Effector memory CD8-positive, alpha-beta T cell (primary cell): ENCODE measurements around the gene TLE5.
"Not testable (repeated sequence)": the region's sequence is repeated elsewhere in the genome, so short reads cannot be mapped to it uniquely, and the experiment has no call there.

ENCODE experiments used
- ATAC-seq: fragments of 150-1000 bp; cut with Tn5 transposase; replicated peaks from 2 replicates; pipeline ENCODE4 v1.10.0; 2021; ENCODE audit warnings: mild to moderate bottlenecking, moderate library complexity
- DNase-seq, 3 experiments: peaks; one replicate each; pipeline ENCODE4 v3.0.0; 2021
- H3K27ac Mint-ChIP-seq, 2 donors: one replicate each; pipeline ENCODE4 v1.8.0; 2022; ENCODE audit warnings: mild to moderate bottlenecking in 2 of 2, mixed read lengths in 2 of 2, moderate library complexity in 2 of 2
- H3K27me3 Mint-ChIP-seq, 2 donors: one replicate each; pipeline ENCODE4 v1.8.0; 2022; ENCODE audit warnings: mixed read lengths in 2 of 2
- H3K36me3 Mint-ChIP-seq: one replicate; pipeline ENCODE4 v1.8.0; 2022; ENCODE audit warnings: mild to moderate bottlenecking, moderate library complexity, mixed read lengths; ENCODE audit not compliant: insufficient read depth
- H3K4me1 Mint-ChIP-seq, 2 donors: one replicate each; pipeline ENCODE4 v1.8.0; 2022; ENCODE audit warnings: low read depth in 2 of 2, mixed read lengths in 2 of 2
- H3K4me3 Mint-ChIP-seq, 2 donors: one replicate each; pipeline ENCODE4 v1.8.0; 2022; ENCODE audit warnings: mild to moderate bottlenecking in 2 of 2, mixed read lengths in 2 of 2, moderate library complexity in 2 of 2
- H3K9me3 Mint-ChIP-seq, 2 donors: one replicate each; pipeline ENCODE4 v1.8.0; 2022; ENCODE audit warnings: mixed read lengths in 2 of 2

The TLE5 gene

GRCh38 chr19:3041327-3041726 is 21.0 kb downstream of the TLE5 start:
- no peak overlapping the region for H3K27ac Mint-ChIP-seq
- DNase-seq (no peak), ATAC-seq (no peak)
- peaks cover 6 to 16% of the 10 kb centered on the region in 2 donors for H3K4me1 Mint-ChIP-seq
- H3K36me3 Mint-ChIP-seq: peaks cover 11% of the 10 kb centered on the region
- no peaks in the 10 kb centered on the region for H3K27me3 Mint-ChIP-seq
- no peaks in the 10 kb centered on the region for H3K9me3 Mint-ChIP-seq
- H3K4me3 Mint-ChIP-seq: no peak overlapping the region

GRCh38 chr19:3039641-3040077 is 22.6 kb downstream of the TLE5 start:
- peak overlapping the region in 1 of 2 donors; percentile 8 for H3K4me3 Mint-ChIP-seq
- H3K4me1 Mint-ChIP-seq: peaks cover 20 to 27% of the 10 kb centered on the region in 2 donors
- ATAC-seq: no peak
- H3K27me3 Mint-ChIP-seq: peaks cover 0 to under 1% of the 10 kb centered on the region in 2 donors
- no peaks in the 10 kb centered on the region for H3K9me3 Mint-ChIP-seq
- DNase-seq: no peak
- H3K36me3 Mint-ChIP-seq: peaks cover 25% of the 10 kb centered on the region
- no peak overlapping the region for H3K27ac Mint-ChIP-seq

- H3K4me1 Mint-ChIP-seq: peaks cover 25 to 32% of the 10 kb centered on the region in 2 donors
- ATAC-seq: no peak
- no peaks in the 10 kb centered on the region for H3K9me3 Mint-ChIP-seq
- DNase-seq: no peak
- peaks cover 26% of the 10 kb centered on the region for H3K36me3 Mint-ChIP-seq
- H3K4me3 Mint-ChIP-seq: no peak overlapping the region
- H3K27ac Mint-ChIP-seq: no peak overlapping the region
- H3K27me3 Mint-ChIP-seq: peaks cover 0 to 6% of the 10 kb centered on the region in 2 donors
Observed at GRCh38 chr19:3039125-3039524, 23.2 kb downstream of the TLE5 start.

GRCh38 chr19:3038214-3038613 is 24.1 kb downstream of the TLE5 start:
- H3K36me3 Mint-ChIP-seq: peaks cover 26% of the 10 kb centered on the region
- H3K4me1 Mint-ChIP-seq: peaks cover 25 to 33% of the 10 kb centered on the region in 2 donors
- no peak overlapping the region for H3K4me3 Mint-ChIP-seq
- DNase-seq (no peak), ATAC-seq (no peak)
- no peaks in the 10 kb centered on the region for H3K9me3 Mint-ChIP-seq
- H3K27me3 Mint-ChIP-seq: peaks cover 0 to 10% of the 10 kb centered on the region in 2 donors
- no peak overlapping the region for H3K27ac Mint-ChIP-seq

- H3K36me3 Mint-ChIP-seq: peaks cover 26% of the 10 kb centered on the region
- not testable (repeated sequence) for ATAC-seq, H3K9me3 Mint-ChIP-seq, H3K27me3 Mint-ChIP-seq, DNase-seq
- peak overlapping the region; percentile 90 to 94 for H3K4me3 Mint-ChIP-seq
- peaks cover 27 to 31% of the 10 kb centered on the region in 2 donors for H3K4me1 Mint-ChIP-seq
- peak overlapping the region; percentile 97 to 98 for H3K27ac Mint-ChIP-seq
Observed at GRCh38 chr19:3036977-3037544, 25.2 kb downstream of the TLE5 start.

GRCh38 chr19:3036119-3036976 is 25.9 kb downstream of the TLE5 start:
- DNase-seq: peak; percentile 65 to 76 (median 69)
- H3K27me3 Mint-ChIP-seq: peaks cover 0 to 10% of the 10 kb centered on the region in 2 donors
- peak; percentile 48 for ATAC-seq
- peaks cover 27 to 29% of the 10 kb centered on the region in 2 donors for H3K4me1 Mint-ChIP-seq
- H3K9me3 Mint-ChIP-seq: no peaks in the 10 kb centered on the region
- peak overlapping the region; percentile 97 to 98 for H3K27ac Mint-ChIP-seq
- H3K4me3 Mint-ChIP-seq: peak overlapping the region; percentile 90 to 94
- peaks cover 26% of the 10 kb centered on the region for H3K36me3 Mint-ChIP-seq

GRCh38 chr19:3035542-3036118 is 26.7 kb downstream of the TLE5 start:
- ATAC-seq (peak; percentile 92), DNase-seq (peak; percentile 93 to 94 (median 93))
- Mint-ChIP-seq H3K27ac (peak overlapping the region; percentile 97 to 98), H3K4me1 (peaks cover 27 to 29% of the 10 kb centered on the region in 2 donors), H3K36me3 (peaks cover 26% of the 10 kb centered on the region), H3K9me3 (no peaks in the 10 kb centered on the region), H3K4me3 (peak overlapping the region; percentile 90 to 94), H3K27me3 (peaks cover 0 to 10% of the 10 kb centered on the region in 2 donors)

GRCh38 chr19:3034656-3035541 is 27.4 kb downstream of the TLE5 start:
- Mint-ChIP-seq H3K4me1 (peaks cover 27 to 32% of the 10 kb centered on the region in 2 donors), H3K9me3 (no peaks in the 10 kb centered on the region), H3K36me3 (peaks cover 26% of the 10 kb centered on the region), H3K27ac (peak overlapping the region; percentile 97 to 98), H3K27me3 (peaks cover 0 to 10% of the 10 kb centered on the region in 2 donors), H3K4me3 (peak overlapping the region; percentile 90 to 94)
- ATAC-seq (peak; percentile 12), DNase-seq (peak in 1 of 3 experiments; percentile 28)

- H3K4me3 Mint-ChIP-seq: peak overlapping the region; percentile 90 to 94
- ATAC-seq (no peak), DNase-seq (no peak)
- peaks cover 0 to 10% of the 10 kb centered on the region in 2 donors for H3K27me3 Mint-ChIP-seq
- peaks cover 26% of the 10 kb centered on the region for H3K36me3 Mint-ChIP-seq
- H3K27ac Mint-ChIP-seq: peak overlapping the region in 1 of 2 donors; percentile 98
- peaks cover 27 to 29% of the 10 kb centered on the region in 2 donors for H3K4me1 Mint-ChIP-seq
- H3K9me3 Mint-ChIP-seq: no peaks in the 10 kb centered on the region
Observed at GRCh38 chr19:3034406-3034655, 28.0 kb downstream of the TLE5 start.

GRCh38 chr19:3033595-3034405 is 28.5 kb downstream of the TLE5 start:
- Mint-ChIP-seq H3K27me3 (peaks cover 0 to 10% of the 10 kb centered on the region in 2 donors), H3K4me1 (peaks cover 27 to 28% of the 10 kb centered on the region in 2 donors), H3K4me3 (peak overlapping the region; percentile 90 to 94), H3K9me3 (no peaks in the 10 kb centered on the region), H3K27ac (peak overlapping the region in 1 of 2 donors; percentile 52), H3K36me3 (peaks cover 26% of the 10 kb centered on the region)
- no peak for DNase-seq
- no peak for ATAC-seq

GRCh38 chr19:3031607-3031867 is 30.8 kb downstream of the TLE5 start:
- Mint-ChIP-seq H3K36me3 (peaks cover 21% of the 10 kb centered on the region), H3K9me3 (no peaks in the 10 kb centered on the region), H3K27ac (peak overlapping the region in 1 of 2 donors; percentile 17), H3K4me3 (no peak overlapping the region), H3K27me3 (peaks cover 0 to 10% of the 10 kb centered on the region in 2 donors), H3K4me1 (peaks cover 31 to 32% of the 10 kb centered on the region in 2 donors)
- DNase-seq: no peak
- no peak for ATAC-seq

GRCh38 chr19:3029065-3029923 is 33.0 kb downstream of the TLE5 start, which contains the start of gene TLE2:
TLE2 (minus strand) TSS chr19:3029280; CDS start chr19:3028904, 376 bp downstream.
- Mint-ChIP-seq H3K27me3 (peaks cover 0 to 12% of the 10 kb centered on the region in 2 donors), H3K9me3 (no peaks in the 10 kb centered on the region), H3K36me3 (peaks cover under 1% of the 10 kb centered on the region), H3K4me3 (peak within 1 kb of the TSS; percentile 69 to 73), H3K4me1 (peaks cover 15 to 17% of the 10 kb centered on the region in 2 donors), H3K27ac (peak within 1 kb of the TSS; percentile 4 to 60)
- ATAC-seq (peak; percentile 78), DNase-seq (no peak)
